Colonic mucosa (tissue), 4 donors: ENCODE results near the gene MUC7. TPM values are rescaled to one million over a fixed set of nuclear protein-coding genes. Genes with fewer than 3 reads are reported as not detected.

Experiments used
- DNase-seq: peaks from one replicate; pipeline ENCODE4 v3.0.0-alpha.2; 2020
- H3K27ac ChIP-seq: fragments of 200-600 bp; one replicate; pipeline ENCODE4 v1.8.0; 2021
- H3K27me3 ChIP-seq: fragments of 200-600 bp; one replicate; pipeline ENCODE4 v1.8.0; 2021
- H3K36me3 ChIP-seq: fragments of 200-600 bp; one replicate; pipeline ENCODE4 v1.8.0; 2021
- H3K4me1 ChIP-seq: fragments of 200-600 bp; one replicate; pipeline ENCODE4 v1.8.0; 2021; ENCODE audit warnings: mild to moderate bottlenecking
- H3K4me3 ChIP-seq: fragments of 200-600 bp; one replicate; pipeline ENCODE4 v1.8.0; 2021
- H3K9ac ChIP-seq, 2 donors: one replicate each; pipeline ENCODE4 v1.7.0; 2013; ENCODE audit warnings: control low read depth in 2 of 2, low read depth in 2 of 2, low read length in 2 of 2
- H3K9me3 ChIP-seq: fragments of 200-600 bp; one replicate; pipeline ENCODE4 v1.8.0; 2021
- intact Hi-C: fragments of 100-400 bp; cut with DNase I; formaldehyde crosslinking; loops from one replicate; pipeline ENCODE4 v1.14.1; 2022
- total RNA-seq, 2 donors: library from RNA; stranded (reverse); fragmentation: NEBNext Ultra II Directional in 1 of 2; extraction: Animal tissue kit (Norgen Biotek cat#: 25700) in 1 of 2; gene quantifications; one replicate each; pipeline ENCODE4 v1.2.1, GENCODE V29; 2021
- TF ChIP-seq, protein P1 (sequence below): fragments of 200-600 bp; IDR thresholded peaks from one replicate; pipeline ENCODE4 v1.8.0; 2022; ENCODE audit warnings: antibody characterized with exemption, mild to moderate bottlenecking
- donor health status: healthy.
- donor health status: DM: no; HTN: no; CAD: no.
- donor health status: DM: no; HTN: no; CAD: no.

The MUC7 gene
- total RNA-seq, 2 donors from 2014 or later: not detected

DNA sequence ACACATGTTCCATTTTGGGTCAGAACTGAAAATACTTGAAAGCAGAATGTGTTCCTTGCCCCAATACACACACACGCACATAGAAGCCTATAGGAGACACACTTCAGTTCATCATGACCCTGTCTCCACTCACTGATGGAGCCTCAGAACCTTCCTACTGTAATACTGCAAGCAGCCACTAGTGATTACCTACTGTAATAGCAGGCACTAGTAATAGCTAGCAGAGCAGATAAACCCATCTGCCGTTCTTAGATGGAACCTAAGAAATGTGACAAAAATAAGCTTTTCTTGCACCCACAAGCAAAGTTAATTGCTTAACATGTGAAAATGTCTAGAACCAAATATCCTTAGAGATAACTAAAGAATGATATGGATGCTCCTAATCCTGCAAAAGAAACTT lies 60.0 kb downstream of the MUC7 start:
- TF ChIP-seq, protein P1, sequence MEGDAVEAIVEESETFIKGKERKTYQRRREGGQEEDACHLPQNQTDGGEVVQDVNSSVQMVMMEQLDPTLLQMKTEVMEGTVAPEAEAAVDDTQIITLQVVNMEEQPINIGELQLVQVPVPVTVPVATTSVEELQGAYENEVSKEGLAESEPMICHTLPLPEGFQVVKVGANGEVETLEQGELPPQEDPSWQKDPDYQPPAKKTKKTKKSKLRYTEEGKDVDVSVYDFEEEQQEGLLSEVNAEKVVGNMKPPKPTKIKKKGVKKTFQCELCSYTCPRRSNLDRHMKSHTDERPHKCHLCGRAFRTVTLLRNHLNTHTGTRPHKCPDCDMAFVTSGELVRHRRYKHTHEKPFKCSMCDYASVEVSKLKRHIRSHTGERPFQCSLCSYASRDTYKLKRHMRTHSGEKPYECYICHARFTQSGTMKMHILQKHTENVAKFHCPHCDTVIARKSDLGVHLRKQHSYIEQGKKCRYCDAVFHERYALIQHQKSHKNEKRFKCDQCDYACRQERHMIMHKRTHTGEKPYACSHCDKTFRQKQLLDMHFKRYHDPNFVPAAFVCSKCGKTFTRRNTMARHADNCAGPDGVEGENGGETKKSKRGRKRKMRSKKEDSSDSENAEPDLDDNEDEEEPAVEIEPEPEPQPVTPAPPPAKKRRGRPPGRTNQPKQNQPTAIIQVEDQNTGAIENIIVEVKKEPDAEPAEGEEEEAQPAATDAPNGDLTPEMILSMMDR: no peak
- intact Hi-C loops: no loop called here

More for the DNA sequence above, 60.0 kb downstream of the MUC7 start:
- Histone ChIP-seq H3K4me1 (no peaks in the 10 kb centered on the region), H3K27me3 (no peaks in the 10 kb centered on the region), H3K36me3 (no peaks in the 10 kb centered on the region), H3K4me3 (no peak overlapping the region), H3K9me3 (no peaks in the 10 kb centered on the region), H3K27ac (no peak overlapping the region), H3K9ac (no peak overlapping the region)
- no peak for DNase-seq

Other genes starting within 250 kb of the MUC7 start
- gene FDCSP, start 246.1 kb upstream of the MUC7 start, total RNA-seq: under 1 TPM in 1 of 2 donors, not detected in 1; 0.49 TPM
- not detected for gene CSN3, start 229.6 kb upstream of the MUC7 start, total RNA-seq
- not detected for gene CABS1, start 137.2 kb upstream of the MUC7 start, total RNA-seq
- not detected for gene SMR3A, start 111.4 kb upstream of the MUC7 start, total RNA-seq
- not detected for gene SMR3B, start 89.1 kb upstream of the MUC7 start, total RNA-seq
- gene OPRPN, start 74.3 kb upstream of the MUC7 start, total RNA-seq: not detected
- not detected for gene AMTN, start 46.4 kb downstream of the MUC7 start, total RNA-seq
- not detected for gene AMBN, start 120.1 kb downstream of the MUC7 start, total RNA-seq
- gene ENAM, start 156.5 kb downstream of the MUC7 start, total RNA-seq: not detected
- 100 to 1,000 TPM; 392 to 396 TPM for gene JCHAIN, start 194.3 kb downstream of the MUC7 start, total RNA-seq
- 10 to 100 TPM; 20.0 to 22.8 TPM for gene UTP3, start 216.3 kb downstream of the MUC7 start, total RNA-seq
- 10 to 100 TPM; 28.8 to 29.4 TPM for gene RUFY3, start 249.8 kb downstream of the MUC7 start, total RNA-seq